ENCODE measurements around the gene CFAP299.

The CFAP299 gene

DNA sequence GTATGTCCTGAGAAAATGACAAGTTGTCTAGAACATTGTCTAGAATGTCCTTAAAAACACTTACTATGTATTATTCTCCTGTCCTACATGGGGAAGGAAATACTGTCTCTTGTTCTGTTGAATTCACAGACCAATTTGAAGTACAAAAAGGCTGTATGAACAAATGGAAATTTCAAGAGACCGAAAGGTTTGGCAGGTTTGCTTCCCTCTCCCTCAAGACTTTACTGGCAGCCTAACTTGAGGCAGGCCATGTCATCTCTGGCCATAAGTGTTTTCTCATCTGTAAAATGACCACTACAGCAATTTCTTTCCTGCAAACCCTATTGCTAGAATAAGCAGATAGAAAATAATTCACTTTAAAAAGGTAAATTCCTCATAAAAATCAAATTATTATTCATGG is 503.8 kb downstream of the CFAP299 start:
- no peak for DNase-seq (ENCODE audit: low read depth)

DNA sequence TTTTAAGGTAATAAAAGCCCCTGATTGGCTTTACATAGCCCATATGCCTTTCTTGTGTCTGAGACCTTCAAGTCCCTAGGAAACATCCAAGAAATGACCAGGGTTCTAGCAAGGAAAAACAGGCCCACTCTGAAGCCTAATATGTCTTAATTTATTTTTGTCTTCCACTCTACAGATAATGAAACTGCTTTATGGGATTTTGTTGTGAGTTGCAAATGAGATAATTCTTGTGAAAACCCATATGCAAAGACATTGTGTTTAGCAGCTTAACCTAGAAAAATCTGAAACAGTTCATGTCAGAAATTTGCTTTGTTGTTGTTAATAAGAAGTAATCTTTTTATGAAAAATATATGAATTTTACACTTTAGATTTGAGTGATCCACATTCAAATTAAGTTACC is 504.3 kb downstream of the CFAP299 start:
- DNase-seq (ENCODE audit: low read depth): peak; percentile 56

DNA sequence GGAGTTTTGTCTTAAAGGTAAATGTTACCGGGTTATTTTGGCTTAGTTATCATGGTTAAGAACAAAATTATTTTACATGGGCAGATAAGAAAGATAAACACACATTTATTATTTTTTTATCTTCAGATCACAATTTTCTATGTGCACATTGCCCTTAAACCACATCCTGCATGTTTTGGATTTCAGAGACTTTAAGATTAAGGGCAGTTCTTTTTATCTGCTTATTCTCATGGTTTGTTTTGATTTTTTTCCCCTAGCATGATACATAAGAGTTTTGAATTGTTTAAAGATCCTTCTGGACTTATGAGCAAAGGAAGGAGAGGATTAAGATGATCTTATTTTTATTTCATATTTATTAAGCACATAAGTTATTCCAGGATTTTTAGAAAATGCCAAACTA is 504.9 kb downstream of the CFAP299 start:
- peak; percentile 93 for DNase-seq (ENCODE audit: low read depth)

GRCh38 chr4:80841587-80842281 is 506.2 kb downstream of the CFAP299 start:
- DNase-seq (ENCODE audit: low read depth): no peak

GRCh38 chr4:80846210-80846609 is 510.7 kb downstream of the CFAP299 start:
- DNase-seq (ENCODE audit: low read depth): no peak

DNA sequence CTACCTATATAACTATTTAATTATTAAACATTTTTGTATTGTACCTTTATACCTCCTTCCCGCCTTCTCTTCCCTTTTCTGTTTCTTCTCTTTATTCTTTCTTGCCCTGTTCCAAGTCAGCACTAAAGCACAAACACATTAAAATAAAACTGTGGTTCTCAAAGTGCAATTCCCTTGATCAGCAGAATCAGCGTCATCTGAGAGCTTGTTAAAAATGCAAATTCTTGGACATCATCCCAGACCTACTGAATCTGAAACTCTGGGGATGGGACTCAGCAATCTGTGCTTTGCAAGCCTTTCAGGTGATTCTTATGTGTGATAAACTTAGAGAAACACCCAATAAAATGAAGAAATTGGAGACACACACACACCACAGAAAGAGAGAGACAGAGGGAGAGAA is 516.5 kb downstream of the CFAP299 start:
- DNase-seq (ENCODE audit: low read depth): no peak

DNA sequence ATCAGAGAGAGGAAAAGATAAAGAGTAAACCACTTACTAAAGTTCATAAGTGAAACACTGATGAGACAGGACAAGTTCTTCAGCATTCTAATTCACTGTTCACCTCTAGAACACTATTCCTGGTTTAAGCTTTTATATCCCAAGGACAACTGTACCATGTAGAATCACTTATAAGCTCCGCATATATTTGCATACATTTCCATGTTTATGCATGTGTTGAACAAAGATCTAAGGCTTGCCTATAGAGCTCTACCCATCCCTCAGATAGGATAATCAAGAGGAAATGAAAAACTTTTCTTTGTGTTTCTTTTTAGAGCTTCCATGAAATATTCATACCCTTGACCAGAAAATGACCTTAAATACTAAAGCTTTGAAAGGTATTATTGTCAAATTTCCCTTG is 538.0 kb downstream of the CFAP299 start:
- DNase-seq (ENCODE audit: low read depth): no peak

- DNase-seq (ENCODE audit: low read depth): no peak
Observed at GRCh38 chr4:80874979-80875378, 539.4 kb downstream of the CFAP299 start.

GRCh38 chr4:80875642-80876041 is 540.1 kb downstream of the CFAP299 start:
- peak; percentile 9 for DNase-seq (ENCODE audit: low read depth)

DNA sequence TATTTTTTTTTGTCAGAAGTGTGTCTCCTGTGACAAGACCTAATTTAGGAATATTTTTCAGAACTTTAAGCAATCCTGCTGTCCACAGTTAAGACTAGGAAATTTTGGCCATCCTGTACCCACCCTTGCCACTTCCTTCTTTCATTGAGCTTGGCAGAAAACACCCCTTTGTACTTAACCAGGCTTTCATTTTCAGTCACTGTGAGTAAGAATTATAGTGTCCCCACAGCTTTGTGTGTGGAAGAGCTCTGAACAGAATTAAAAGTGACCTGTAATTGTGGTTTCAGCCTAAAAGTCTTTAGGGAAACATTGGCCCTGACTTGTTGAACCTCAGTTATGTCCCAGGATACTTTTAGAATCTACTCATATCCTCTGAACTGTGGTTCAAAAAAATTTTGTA is 541.3 kb downstream of the CFAP299 start:
- DNase-seq (ENCODE audit: low read depth): no peak

- DNase-seq (ENCODE audit: low read depth): peak; percentile 75
Observed at GRCh38 chr4:80878218-80878617, 542.7 kb downstream of the CFAP299 start.

DNA sequence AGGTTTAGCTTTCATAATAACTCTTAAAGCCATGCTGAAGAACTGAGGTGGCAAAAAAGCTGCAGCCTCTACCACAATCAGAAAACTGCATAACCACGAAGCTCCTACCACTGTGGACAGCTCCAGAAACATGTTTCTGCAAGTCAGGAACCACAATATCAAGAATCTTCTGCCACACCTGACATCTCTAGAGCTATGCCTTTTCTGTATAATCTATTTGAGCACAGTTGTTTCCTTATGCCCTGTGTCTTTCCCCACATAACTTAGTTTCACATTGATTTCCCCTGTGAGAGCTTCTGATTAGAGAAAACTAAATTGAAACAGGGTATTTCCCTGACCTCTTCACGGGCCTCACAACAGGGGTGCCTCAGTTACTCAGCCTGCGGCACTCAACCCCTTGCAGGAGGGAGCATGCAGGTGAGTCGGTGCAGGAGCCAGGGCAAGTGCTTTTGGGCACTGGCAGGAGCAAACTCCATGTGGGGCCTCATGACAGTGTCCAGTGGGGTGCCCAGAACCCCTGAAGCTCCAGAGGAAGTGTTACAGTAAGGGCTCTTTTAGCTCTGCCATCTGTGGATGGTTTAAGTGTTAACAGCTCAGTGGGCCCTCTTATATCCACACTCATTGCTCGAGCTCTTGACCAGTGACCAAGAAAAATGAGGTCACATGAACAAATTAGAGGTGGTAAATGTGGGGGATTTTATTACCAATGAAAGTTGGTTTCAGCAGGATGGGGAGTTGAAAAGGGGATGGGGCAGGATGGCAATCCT is 562.2 kb downstream of the CFAP299 start:
- peak; percentile 15 for DNase-seq (ENCODE audit: low read depth)

DNA sequence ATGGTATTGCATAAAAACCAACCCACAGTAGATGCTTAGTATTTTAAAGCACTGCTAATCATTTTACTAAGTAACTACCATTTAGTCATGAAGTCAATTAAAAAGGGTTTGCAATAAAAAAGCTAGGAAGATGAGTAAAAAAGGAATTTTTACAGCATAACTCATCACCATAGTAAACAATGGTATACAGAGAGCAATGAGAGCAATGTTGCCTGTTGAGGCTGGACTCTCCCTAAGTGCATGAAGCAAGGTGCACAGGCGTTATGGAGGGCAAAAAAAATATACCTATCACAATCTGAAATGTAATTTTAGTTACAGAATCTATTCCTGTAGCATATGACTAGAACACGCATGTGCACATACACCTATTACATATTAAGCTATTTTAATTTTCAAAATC is 565.4 kb downstream of the CFAP299 start:
- no peak for DNase-seq (ENCODE audit: low read depth)

GRCh38 chr4:80903020-80903419 is 567.5 kb downstream of the CFAP299 start:
- peak; percentile 8 for DNase-seq (ENCODE audit: low read depth)

- DNase-seq (ENCODE audit: low read depth): no peak
Observed at GRCh38 chr4:80909938-80910337, 574.4 kb downstream of the CFAP299 start.

DNA sequence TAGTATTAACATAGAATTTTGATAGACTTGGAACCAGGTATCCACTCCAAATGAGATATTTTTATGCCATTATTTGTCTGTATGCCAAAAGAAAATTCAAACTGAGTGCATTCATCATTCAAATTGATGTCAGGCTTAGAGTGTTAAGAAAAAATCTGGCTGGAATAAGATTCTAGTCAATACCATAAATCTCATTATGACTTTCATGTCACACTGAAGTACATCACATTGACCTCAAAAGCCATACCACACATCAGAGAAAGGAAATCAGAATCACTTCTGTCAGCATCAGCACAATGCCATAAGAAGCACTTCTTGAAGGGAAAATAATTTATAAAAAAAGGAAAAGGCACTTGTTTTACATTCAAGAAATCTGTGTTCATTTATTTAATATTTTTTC is 575.9 kb downstream of the CFAP299 start:
- no peak for DNase-seq (ENCODE audit: low read depth)

- DNase-seq (ENCODE audit: low read depth): no peak
Observed at GRCh38 chr4:80912350-80912749, 576.8 kb downstream of the CFAP299 start.

DNA sequence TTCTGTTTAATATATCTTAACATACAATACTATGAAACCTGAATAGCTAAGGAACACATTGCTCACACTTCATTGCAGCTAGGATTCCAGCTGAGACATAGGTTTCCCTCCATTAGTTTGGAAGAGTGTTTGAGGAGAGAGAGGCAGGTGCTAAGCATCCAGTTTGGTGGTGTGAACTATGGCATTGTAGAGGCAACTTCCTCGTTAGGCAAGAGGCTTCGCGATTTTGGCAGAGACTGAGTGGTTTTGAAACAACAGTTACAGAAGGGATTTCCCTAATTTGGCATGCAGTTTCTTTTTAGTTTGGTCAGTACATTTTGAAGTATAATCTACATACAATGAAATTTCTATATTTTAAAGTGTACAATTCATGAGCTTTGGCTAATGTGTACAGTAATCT is 577.9 kb downstream of the CFAP299 start:
- DNase-seq (ENCODE audit: low read depth): no peak

DNA sequence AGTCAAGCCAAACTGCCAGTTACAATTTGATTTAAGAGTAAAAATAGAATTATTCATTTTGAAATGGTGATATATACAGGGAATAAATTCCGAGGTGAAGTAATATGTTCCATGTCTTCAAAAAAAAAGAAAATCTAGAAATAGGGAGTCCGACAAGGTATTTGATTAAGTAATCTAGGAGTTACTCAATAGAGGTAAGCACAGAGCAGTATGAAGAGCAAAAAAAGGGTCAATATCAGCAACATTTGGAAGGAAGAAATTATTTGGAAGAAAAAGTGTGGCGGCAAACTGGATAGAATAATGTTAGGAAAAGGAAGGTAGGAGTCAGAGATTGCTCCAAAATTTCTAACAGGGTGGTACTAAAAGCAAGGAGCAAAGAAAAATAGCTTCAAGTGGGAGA is 581.2 kb downstream of the CFAP299 start:
- peak; percentile 7 for DNase-seq (ENCODE audit: low read depth)

GRCh38 chr4:80918004-80918403 is 582.5 kb downstream of the CFAP299 start:
- peak; percentile 95 for DNase-seq (ENCODE audit: low read depth)

DNA sequence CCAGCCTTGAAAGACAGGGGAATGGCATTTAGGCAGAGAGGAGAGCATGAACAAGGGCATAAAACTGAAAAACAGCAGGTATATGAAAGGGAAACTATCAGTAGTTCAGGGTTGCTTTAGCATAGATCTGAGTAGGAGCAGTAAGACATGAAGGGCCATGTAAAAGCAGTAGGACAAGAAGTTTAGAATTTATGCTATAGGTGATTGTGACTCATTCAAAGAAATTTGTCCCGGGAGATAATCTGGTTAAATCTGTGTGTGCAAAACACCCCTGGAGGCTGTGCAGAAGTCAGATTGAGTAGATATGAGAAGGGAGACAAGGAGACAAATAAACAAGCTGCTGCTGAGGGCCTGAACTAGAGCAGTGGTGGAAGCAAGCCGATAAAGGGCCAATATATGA is 585.9 kb downstream of the CFAP299 start:
- DNase-seq (ENCODE audit: low read depth): no peak

DNA sequence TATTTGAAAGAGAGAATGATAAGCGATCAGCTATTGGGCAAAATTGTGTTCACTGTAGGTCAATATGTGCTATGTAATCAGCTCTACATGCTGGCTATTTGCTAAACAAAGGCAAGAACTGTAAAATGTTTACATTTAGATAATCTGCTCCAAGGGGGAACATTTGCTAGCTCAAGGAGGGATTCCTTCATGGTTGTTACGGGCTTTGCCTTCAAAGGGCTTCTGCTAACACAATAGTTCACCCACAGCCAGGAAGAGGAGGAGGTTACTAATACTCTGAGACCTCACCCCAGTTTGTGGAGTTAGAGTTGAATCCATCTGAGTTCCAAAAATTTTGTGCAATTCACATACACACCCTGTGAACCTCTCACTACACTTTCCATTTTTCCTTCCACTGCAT is 587.4 kb downstream of the CFAP299 start:
- no peak for DNase-seq (ENCODE audit: low read depth)

DNA sequence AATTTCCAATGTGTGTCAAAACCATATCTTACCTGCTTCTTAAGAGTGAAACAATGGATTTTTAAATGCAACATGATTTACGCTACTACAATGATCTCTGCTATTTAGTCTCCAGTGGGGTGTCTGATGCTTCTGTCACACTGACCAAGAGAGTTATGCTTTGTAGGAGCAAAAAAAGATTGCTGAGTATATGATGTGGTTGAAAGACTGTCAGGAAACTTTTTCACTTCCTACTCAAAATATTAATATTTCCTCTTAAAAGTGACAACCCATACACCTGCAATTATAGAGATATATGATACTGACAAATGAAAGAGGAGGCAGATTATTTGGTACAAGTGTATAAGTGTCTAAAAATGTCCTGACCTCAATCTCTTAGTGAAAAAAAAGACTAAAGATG is 589.8 kb downstream of the CFAP299 start:
- DNase-seq (ENCODE audit: low read depth): no peak

- peak; percentile 51 for DNase-seq (ENCODE audit: low read depth)
Observed at GRCh38 chr4:80926446-80926845, 590.9 kb downstream of the CFAP299 start.

Data from amniotic epithelial cell (primary cell).